Mesothelial cell of epicardium (in vitro differentiated cells): ENCODE results near the gene OLIG3. TPM values are rescaled to one million over a fixed set of nuclear protein-coding genes. Genes with fewer than 3 reads are reported as not detected.

Source experiments
- DNase-seq, 2 experiments: peaks; one replicate each; pipeline ENCODE4 v3.0.0; 2021; ENCODE audit warnings: low spot score in 2 of 2; ENCODE audit not compliant: unreplicated experiment in 2 of 2
- H3K27ac Mint-ChIP-seq: 2 replicates; pipeline ENCODE4 v1.8.0; 2021; ENCODE audit warnings: mixed read lengths
- H3K27me3 Mint-ChIP-seq: 2 replicates; pipeline ENCODE4 v1.8.0; 2021; ENCODE audit warnings: low read depth, mixed read lengths
- H3K36me3 Mint-ChIP-seq: 2 replicates; pipeline ENCODE4 v1.8.0; 2021; ENCODE audit warnings: mixed read lengths
- H3K4me1 Mint-ChIP-seq: 2 replicates; pipeline ENCODE4 v1.8.0; 2021; ENCODE audit warnings: mixed read lengths
- H3K4me3 Mint-ChIP-seq: 2 replicates; pipeline ENCODE4 v1.8.0; 2021; ENCODE audit warnings: mild to moderate bottlenecking, moderate library complexity, mixed read lengths
- H3K9me3 Mint-ChIP-seq: 2 replicates; pipeline ENCODE4 v1.8.0; 2021; ENCODE audit warnings: mixed read lengths
- CTCF ChIP-seq: fragments of 200-600 bp; sonication (generic); IDR thresholded peaks from one replicate; pipeline ENCODE4 v1.5.0; 2021; ENCODE audit warnings: antibody characterized with exemption; ENCODE audit not compliant: unreplicated experiment
- total RNA-seq: library from RNA; stranded (reverse); gene quantifications from 3 replicates; pipeline ENCODE4 v1.2.1, GENCODE V29; 2021

OLIG3 gene
- total RNA-seq, result 0.27 to 0.35 TPM (median 0.34 TPM) in 3 replicates

- H3K27me3 Mint-ChIP-seq, result peaks cover 100% of the 10 kb centered on the region
- H3K27ac Mint-ChIP-seq, result no peak within 1 kb of the TSS
- no peak for TF ChIP-seq CTCF
- H3K4me1 Mint-ChIP-seq, result peaks cover 37% of the 10 kb centered on the region
- H3K9me3 Mint-ChIP-seq, result no peaks in the 10 kb centered on the region
- H3K36me3 Mint-ChIP-seq, result no peaks in the 10 kb centered on the region
- peak within 1 kb of the TSS; percentile 46 for H3K4me3 Mint-ChIP-seq
- no peak for DNase-seq
Measured at GRCh38 chr6:137494281-137494987, at the start of gene OLIG3. OLIG3 (minus strand) TSS chr6:137494394; CDS start chr6:137494170, 224 bp downstream.

GRCh38 chr6:137543114-137543513 is 48.9 kb upstream of the OLIG3 start:
- no peak for TF ChIP-seq CTCF
- Mint-ChIP-seq H3K36me3 (no peaks in the 10 kb centered on the region), H3K4me1 (peaks cover 3% of the 10 kb centered on the region), H3K27ac (no peak overlapping the region), H3K4me3 (no peak overlapping the region), H3K27me3 (peaks cover 9% of the 10 kb centered on the region), H3K9me3 (no peaks in the 10 kb centered on the region)
- DNase-seq, result no peak

- Mint-ChIP-seq H3K27ac (no peak overlapping the region), H3K4me3 (no peak overlapping the region), H3K4me1 (peaks cover 3% of the 10 kb centered on the region), H3K9me3 (no peaks in the 10 kb centered on the region), H3K27me3 (peaks cover 9% of the 10 kb centered on the region), H3K36me3 (no peaks in the 10 kb centered on the region)
- TF ChIP-seq CTCF, result no peak
- DNase-seq, result no peak
Measured at GRCh38 chr6:137542713-137543112, 48.5 kb upstream of the OLIG3 start.

GRCh38 chr6:137541534-137542063 is 47.4 kb upstream of the OLIG3 start:
- no peak for DNase-seq
- H3K27ac Mint-ChIP-seq, result no peak overlapping the region
- no peak overlapping the region for H3K4me3 Mint-ChIP-seq
- peaks cover 9% of the 10 kb centered on the region for H3K27me3 Mint-ChIP-seq
- peaks cover 3% of the 10 kb centered on the region for H3K4me1 Mint-ChIP-seq
- H3K9me3 Mint-ChIP-seq, result no peaks in the 10 kb centered on the region
- no peak for TF ChIP-seq CTCF
- no peaks in the 10 kb centered on the region for H3K36me3 Mint-ChIP-seq

GRCh38 chr6:137536104-137536773 is 42.0 kb upstream of the OLIG3 start:
- H3K27me3 Mint-ChIP-seq, result peaks cover 3% of the 10 kb centered on the region
- H3K4me1 Mint-ChIP-seq, result peaks cover 7% of the 10 kb centered on the region
- no peaks in the 10 kb centered on the region for H3K36me3 Mint-ChIP-seq

More at GRCh38 chr6:137536104-137536773, 42.0 kb upstream of the OLIG3 start:
- Mint-ChIP-seq H3K9me3 (peaks cover 16% of the 10 kb centered on the region), H3K27ac (no peak overlapping the region), H3K4me3 (no peak overlapping the region)
- DNase-seq, result no peak
- no peak for TF ChIP-seq CTCF
